SK-MEL-5 (cell line): ENCODE results near the gene SSR2. TPM values are rescaled to one million over a fixed set of nuclear protein-coding genes. Genes with fewer than 3 reads are reported as not detected.
"Not testable (repeated sequence)": the region's sequence is repeated elsewhere in the genome, so short reads cannot be mapped to it uniquely, and the experiment has no call there.

Experiments
- DNase-seq: peaks from one replicate; pipeline ENCODE4 v3.0.0-alpha.2; 2016; ENCODE audit warnings: low read depth, low spot score
- in situ Hi-C: cut with HindIII; loops from 2 replicates; pipeline ENCODE4 v1.10.0; 2016; ENCODE audit warnings: low sequenced_read_pairs, high pct_unique_total_duplicates, low pct_unique_long_range_greater_than_20kb
- total RNA-seq: library from RNA; depleted of rRNA; stranded (reverse); fragments of >200 nt; shearing (Covaris generic); gene quantifications from 2 replicates; pipeline ENCODE4 v1.2.3, GENCODE V29; 2014

Gene SSR2
- total RNA-seq, 1 experiment from 2014 or later, result 350 TPM

- peak; percentile 72 for DNase-seq
- in situ Hi-C loops, result no loop called here
Observed at GRCh38 chr1:156052862-156053767, 32.4 kb upstream of the SSR2 start.

GRCh38 chr1:156051011-156051725, 30.4 kb upstream of the SSR2 start:
- no peak for DNase-seq
- in situ Hi-C loops, result no loop called here

GRCh38 chr1:156050376-156050775, 29.6 kb upstream of the SSR2 start:
- no peak for DNase-seq
- in situ Hi-C loops, result no loop called here

GRCh38 chr1:156048663-156049258, 28.0 kb upstream of the SSR2 start:
- in situ Hi-C loops, result no loop called here
- DNase-seq, result no peak

GRCh38 chr1:156045076-156045475, 24.3 kb upstream of the SSR2 start:
- in situ Hi-C loops, result no loop called here
- DNase-seq, result no peak

GRCh38 chr1:156042828-156043227, 22.1 kb upstream of the SSR2 start:
- in situ Hi-C loops, result no loop called here
- DNase-seq, result no peak

GRCh38 chr1:156034991-156035390, 14.2 kb upstream of the SSR2 start:
- DNase-seq, in situ Hi-C loops: not testable (repeated sequence)

GRCh38 chr1:156033011-156033410, 12.3 kb upstream of the SSR2 start:
- DNase-seq, result no peak
- in situ Hi-C loops, result no loop called here

- no peak for DNase-seq
- in situ Hi-C loops, result no loop called here
Observed at GRCh38 chr1:156026588-156026987, 5.8 kb upstream of the SSR2 start.

- in situ Hi-C loops, result no loop called here
- DNase-seq, result peak; percentile 82
Observed at GRCh38 chr1:156025876-156026275, 5.1 kb upstream of the SSR2 start.

GRCh38 chr1:156024801-156025200, 4.0 kb upstream of the SSR2 start:
- DNase-seq, result no peak
- in situ Hi-C loops, result no loop called here

- no peak for DNase-seq
- in situ Hi-C loops, result no loop called here
Observed at GRCh38 chr1:156021954-156022353, 1.2 kb upstream of the SSR2 start.

GRCh38 chr1:156021093-156021428, 310 bp upstream of the SSR2 start:
- in situ Hi-C loops, result no loop called here

GRCh38 chr1:156019946-156020292, 832 bp downstream of the SSR2 start:
- DNase-seq, result no peak
- in situ Hi-C loops, result no loop called here

More at GRCh38 chr1:156021093-156021428, 310 bp upstream of the SSR2 start:
- DNase-seq, result no peak

GRCh38 chr1:156014829-156015228, 5.9 kb downstream of the SSR2 start:
- in situ Hi-C loops, result no loop called here
- DNase-seq, result no peak

GRCh38 chr1:156012051-156012817, 8.5 kb downstream of the SSR2 start:
- in situ Hi-C loops, result no loop called here
- no peak for DNase-seq

GRCh38 chr1:156009404-156009803, 11.3 kb downstream of the SSR2 start:
- in situ Hi-C loops, result no loop called here

More at GRCh38 chr1:156009404-156009803, 11.3 kb downstream of the SSR2 start:
- no peak for DNase-seq
